K562 (cell line): ENCODE results near the gene MAP4K5. TPM values are rescaled to one million over a fixed set of nuclear protein-coding genes. Genes with fewer than 3 reads are reported as not detected.

ENCODE experiments used
- ATAC-seq: fragments of 200-7000 bp; cut with Tn5 transposase; 3 replicates; pipeline ENCODE4 v1.9.1; 2020; ENCODE audit warnings: moderate library complexity
- BruUV-seq: library from RNA; stranded (reverse); fragments of 400-500 nt; replicated peaks from 2 replicates; lab custom pipeline; 2021; lab: Mats Ljungman, UMichigan
- CTCF ChIA-PET: fragments of 300-600 bp; formaldehyde crosslinking; extraction: SDS; loops from one replicate; lab custom pipeline; 2021; ENCODE audit warnings: low intra/inter-chr PET ratio; lab: Yijun Ruan, JAX
- POLR2A ChIA-PET: fragments of 300-600, 350-650 bp; sonication (Branson Sonifier 250); formaldehyde crosslinking; extraction: SDS; loops from one replicate; lab custom pipeline; 2021; ENCODE audit warnings: antibody characterized with exemption, inconsistent platforms; lab: Yijun Ruan, JAX
- DNase-seq, 4 experiments: peaks; one replicate each; pipeline versions ENCODE4 v3.0.0 to v3.0.0-alpha.2; 2011 to 2018; ENCODE audit warnings: low spot score in 3 of 4, mixed read lengths in 3 of 4; ENCODE audit errors: extremely low read depth in 1 of 4
- FAIRE-seq: peaks from 2 replicates; lab custom pipeline; 2011; peaks lifted over from hg19 to GRCh38; lab: Jason Lieb, UNC
- H2AFZ ChIP-seq: 2 replicates; pipeline ENCODE4 v1.6.0; 2011; ENCODE audit warnings: low read depth, low read length, control low read depth, inconsistent platforms
- H3K27ac ChIP-seq: fragments of 200-600 bp; 3 replicates; pipeline ENCODE4 v1.8.0; 2011; ENCODE audit warnings: low read depth, mild to moderate bottlenecking, control low read depth, inconsistent platforms, low read length, moderate library complexity, mixed read lengths; ENCODE audit errors: extremely low read depth
- H3K27me3 ChIP-seq, 2 experiments: fragments of 300-600 bp in 1 of 2; 2 replicates in 1 of 2; 3 replicates in 1 of 2; pipeline versions ENCODE4 v1.6.0 to v1.8.0; 2011; ENCODE audit warnings: inconsistent platforms in 2 of 2, low read length in 2 of 2, mild to moderate bottlenecking in 1 of 2, mixed read lengths in 1 of 2, moderate library complexity in 1 of 2; ENCODE audit not compliant: control insufficient read depth in 2 of 2, insufficient read depth in 2 of 2
- H3K36me3 ChIP-seq: fragments of 300-600 bp; 3 replicates; pipeline ENCODE4 v1.8.0; 2011; ENCODE audit warnings: mild to moderate bottlenecking, low read length, inconsistent platforms; ENCODE audit not compliant: control insufficient read depth, insufficient read depth
- H3K4me1 ChIP-seq, 2 experiments: fragments of 200-600 bp in 1 of 2; replicated peaks in 1 of 2; 2 replicates in 1 of 2; 3 replicates in 1 of 2; pipeline versions ENCODE4 v1.5.1 to v1.8.0; 2011; ENCODE audit warnings: inconsistent platforms in 2 of 2, low read length in 2 of 2, mild to moderate bottlenecking in 1 of 2, mixed read lengths in 1 of 2, moderate library complexity in 1 of 2; ENCODE audit not compliant: control insufficient read depth in 2 of 2, insufficient read depth in 2 of 2
- H3K4me2 ChIP-seq: 2 replicates; pipeline ENCODE4 v1.6.1; 2011; ENCODE audit warnings: low read length, control low read depth, inconsistent platforms, mixed read lengths; ENCODE audit not compliant: insufficient read depth
- H3K4me3 ChIP-seq: fragments of 200-600 bp; sonication (generic), shearing (Covaris generic); 2 replicates; pipeline ENCODE4 v1.5.1; 2016; ENCODE audit warnings: control low read depth, inconsistent platforms
- H3K79me2 ChIP-seq: fragments of 200-600 bp; 3 replicates; pipeline ENCODE4 v1.8.0; 2011; ENCODE audit warnings: low read length, inconsistent platforms; ENCODE audit not compliant: control insufficient read depth, insufficient read depth
- H3K9ac ChIP-seq, 2 experiments: 2 replicates each; pipeline versions ENCODE4 v1.6.0 to v1.6.1; 2011; ENCODE audit warnings: low read depth in 2 of 2, low read length in 2 of 2, control low read depth in 1 of 2, inconsistent platforms in 1 of 2, mild to moderate bottlenecking in 1 of 2, mixed read lengths in 1 of 2; ENCODE audit not compliant: insufficient read depth in 1 of 2
- H3K9me1 ChIP-seq: one replicate; pipeline ENCODE4 v1.6.0; 2011; ENCODE audit warnings: inconsistent platforms, mild to moderate bottlenecking, low read length, moderate library complexity; ENCODE audit not compliant: control insufficient read depth, insufficient read depth
- H3K9me3 ChIP-seq: replicated peaks from 2 replicates; pipeline ENCODE4 v1.5.1; 2011; ENCODE audit warnings: low read depth, low read length, inconsistent platforms; ENCODE audit not compliant: control insufficient read depth, insufficient read depth
- H4K20me1 ChIP-seq: replicated peaks from 2 replicates; pipeline ENCODE4 v1.6.1; 2011; ENCODE audit warnings: low read length, inconsistent platforms, mixed read lengths; ENCODE audit not compliant: control insufficient read depth, insufficient read depth
- BRCA1 ChIP-seq, 2 experiments: fragments of 450-650 bp in 1 of 2; sonication (generic) in 1 of 2; formaldehyde crosslinking in 1 of 2; IDR thresholded peaks; 2 replicates each; pipeline versions ENCODE4 v1.5.0 to v1.6.1; 2017 to 2020; ENCODE audit warnings: mild to moderate bottlenecking in 1 of 2, missing genetic modification reagents in 1 of 2
- FOSL1 ChIP-seq: fragments of 200-800 bp; sonication (Bioruptor generic); conservative IDR thresholded peaks from 2 replicates; pipeline ENCODE4 v1.6.1; 2016; ENCODE audit warnings: missing genetic modification characterization, missing compliant biosample characterization
- FOXJ3 ChIP-seq: sonication (generic); formaldehyde crosslinking; IDR thresholded peaks from 2 replicates; pipeline ENCODE4 v1.4.0; 2020; ENCODE audit warnings: mild to moderate bottlenecking, missing genetic modification reagents
- GATAD2B ChIP-seq: fragments of 450-650 bp; IDR thresholded peaks from 2 replicates; pipeline ENCODE4 v1.6.1; 2017; ENCODE audit warnings: mild to moderate bottlenecking, borderline replicate concordance
- GTF2E2 ChIP-seq: fragments of 200-800 bp; sonication (Bioruptor generic); IDR thresholded peaks from 2 replicates; pipeline ENCODE4 v1.6.1; 2016; ENCODE audit warnings: missing genetic modification characterization, missing compliant biosample characterization
- HIVEP1 ChIP-seq: fragments of 250-450 bp; sonication (Bioruptor Pico); IDR thresholded peaks from 2 replicates; pipeline ENCODE4 v1.4.0; 2020; ENCODE audit warnings: mild to moderate bottlenecking
- KDM5B ChIP-seq: fragments of 200-600 bp; sonication (generic); IDR thresholded peaks from 2 replicates; pipeline ENCODE4 v1.6.1; 2012; ENCODE audit warnings: low read depth, mild to moderate bottlenecking, moderate library complexity, low read length, control low read depth, inconsistent platforms; ENCODE audit not compliant: insufficient replicate concordance
- RBM22 ChIP-seq: fragments of 200-400 bp; formaldehyde crosslinking; IDR thresholded peaks from 2 replicates; pipeline ENCODE4 v1.6.1; 2018; ENCODE audit warnings: low read length, low read depth; ENCODE audit not compliant: poor library complexity, severe bottlenecking
- ZFX ChIP-seq: sonication (generic); formaldehyde crosslinking; IDR thresholded peaks from 2 replicates; pipeline ENCODE4 v1.8.0; 2022; ENCODE audit warnings: mild to moderate bottlenecking, missing genetic modification reagents, moderate library complexity
- ZNF316 ChIP-seq: fragments of 450-650 bp; IDR thresholded peaks from 2 replicates; pipeline ENCODE4 v1.6.1; 2016
- in situ Hi-C: fragments of 300-500 bp; cut with MboI; formaldehyde crosslinking; loops from 4 replicates; pipeline ENCODE4 v1.15.0; 2018; ENCODE audit warnings: inconsistent platforms, mixed read lengths
- intact Hi-C: fragments of 100-400 bp; cut with micrococcal nuclease; formaldehyde crosslinking; loops from 2 replicates; pipeline ENCODE4 v1.14.2; 2022
- polyA plus RNA-seq, 8 experiments: library from polyadenylated mRNA; depleted of rRNA in 4 of 8; stranded (reverse) in 5 of 8; unstranded in 3 of 8; fragments of >200 nt; fragmentation: Nextera tagmentation in 2 of 8; fragmentation: Illumina TruSeq in 1 of 8; extraction: Ambion mirVana in 2 of 8; extraction: Trizol in 1 of 8; gene quantifications; 2 replicates each; pipeline versions ENCODE4 v1.2.1 to v1.2.3, GENCODE V29; 2011 to 2014; ENCODE audit warnings: inconsistent platforms in 1 of 8, missing spikeins in 1 of 8
- total RNA-seq, 7 experiments: library from RNA; depleted of rRNA in 6 of 7; stranded (reverse); fragments of >200 nt in 6 of 7; fragmentation: Illumina TruSeq in 2 of 7; extraction: Trizol in 2 of 7; gene quantifications; 2 replicates each; pipeline versions ENCODE4 v1.2.1 to v1.2.3, GENCODE V29; 2011 to 2021; ENCODE audit warnings: low replicate concordance in 1 of 7
- TF ChIP-seq, protein P1 (sequence below), 3 experiments: IDR thresholded peaks in 2 of 3; conservative IDR thresholded peaks in 1 of 3; 2 replicates each; pipeline ENCODE4 v1.5.1; 2011 to 2012; ENCODE audit warnings: low read length in 3 of 3, mild to moderate bottlenecking in 3 of 3, control low read depth in 2 of 3, improper control_type of control experiment in 1 of 3, inconsistent platforms in 1 of 3, low read depth in 1 of 3, mixed read lengths in 1 of 3, moderate library complexity in 1 of 3; ENCODE audit not compliant: insufficient read depth in 2 of 3

Gene MAP4K5
- total and polyA plus RNA-seq, 9 of the 15 experiments (the other 6 are each of a cell fraction or from before 2014, with no cell fraction given): 5.9 to 29.4 (median 18.0) TPM

DNA sequence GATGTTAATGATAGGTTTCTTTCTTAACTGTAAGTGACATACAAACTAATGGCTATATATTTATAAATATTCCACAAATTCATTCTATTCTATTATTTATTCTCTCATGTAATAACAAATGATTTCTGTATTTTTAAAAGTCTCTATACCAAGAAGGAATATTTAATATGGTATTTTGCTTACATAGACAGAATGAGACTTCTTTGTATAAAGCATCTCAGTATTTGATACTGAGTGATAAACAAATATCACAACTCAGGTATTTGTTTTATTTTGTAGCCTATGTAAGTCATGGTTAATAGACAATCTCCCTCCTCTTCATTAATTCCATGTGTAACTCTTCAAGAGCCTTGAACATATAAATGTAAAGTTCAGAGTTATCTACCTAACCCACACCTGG lies 45.6 kb upstream of the MAP4K5 start:
- ATAC-seq: no peak
- H3K27ac ChIP-seq: no peak overlapping the region
- CTCF ChIA-PET: no interaction called here
- no peak for FAIRE-seq
- no peak overlapping the region for H3K4me2 ChIP-seq
- no peaks in the 10 kb centered on the region for H3K36me3 ChIP-seq
- H3K4me3 ChIP-seq: no peak overlapping the region
- no peaks in the 10 kb centered on the region for H3K79me2 ChIP-seq
- no peaks in the 10 kb centered on the region for H3K27me3 ChIP-seq
- no peaks in the 10 kb centered on the region for H3K4me1 ChIP-seq
- in situ Hi-C loops: no loop called here
- DNase-seq: no peak
- no peaks in the 10 kb centered on the region for H3K9me1 ChIP-seq
- no peaks in the 10 kb centered on the region for H3K9me3 ChIP-seq
- H4K20me1 ChIP-seq: no peaks in the 10 kb centered on the region
- POLR2A ChIA-PET: no interaction called here
- no peak overlapping the region for H3K9ac ChIP-seq
- no TSS peak for BruUV-seq
- TF ChIP-seq KDM5B (no peak), ZNF316 (peak; percentile 39; the same call in 1 of the 2 replicates)
- TF ChIP-seq, all 486 proteins: peak for 1
- intact Hi-C loops: no loop called here
- H2AFZ ChIP-seq: no peak overlapping the region

DNA sequence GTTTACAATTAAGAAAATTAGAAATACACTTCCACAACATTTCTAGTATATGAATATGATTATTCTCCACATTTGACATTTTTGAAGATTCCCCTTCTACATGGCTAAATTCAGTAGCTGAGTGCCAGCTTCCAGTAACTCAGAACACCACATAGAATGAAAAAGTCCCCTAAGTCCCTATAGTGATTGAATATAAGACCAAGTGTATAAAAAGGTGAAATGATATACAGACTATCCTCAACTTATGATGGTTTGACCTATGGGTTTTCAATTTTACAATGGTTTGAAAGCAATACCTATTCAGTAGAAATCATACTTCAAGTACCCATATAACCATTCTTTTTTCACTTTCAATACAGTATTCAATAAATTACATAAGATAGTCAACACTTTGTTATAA lies 43.4 kb upstream of the MAP4K5 start:
- H3K9ac ChIP-seq: no peak overlapping the region
- H3K4me3 ChIP-seq: no peak overlapping the region
- H3K36me3 ChIP-seq: no peaks in the 10 kb centered on the region
- ChIA-PET CTCF (no interaction called here), POLR2A (no interaction called here)
- H3K79me2 ChIP-seq: no peaks in the 10 kb centered on the region
- in situ Hi-C loops: no loop called here
- H3K9me3 ChIP-seq: no peaks in the 10 kb centered on the region
- FAIRE-seq (no peak), DNase-seq (no peak), ATAC-seq (no peak)
- no peaks in the 10 kb centered on the region for H3K9me1 ChIP-seq
- intact Hi-C loops: no loop called here
- no peaks in the 10 kb centered on the region for H4K20me1 ChIP-seq
- TF ChIP-seq FOSL1 (tag) (no peak), GTF2E2 (tag) (no peak), FOXJ3 (CRISPR knock-in tag) (no peak), RBM22 (no peak), GATAD2B (no peak), BRCA1 (IDR thresholded peaks at IDR 0.05) (no peak), BRCA1 (CRISPR knock-in tag; IDR thresholded peaks at IDR 0.05) (no peak), HIVEP1 (CRISPR knock-in tag) (no peak), ZFX (no peak)
- TF ChIP-seq, protein P1, sequence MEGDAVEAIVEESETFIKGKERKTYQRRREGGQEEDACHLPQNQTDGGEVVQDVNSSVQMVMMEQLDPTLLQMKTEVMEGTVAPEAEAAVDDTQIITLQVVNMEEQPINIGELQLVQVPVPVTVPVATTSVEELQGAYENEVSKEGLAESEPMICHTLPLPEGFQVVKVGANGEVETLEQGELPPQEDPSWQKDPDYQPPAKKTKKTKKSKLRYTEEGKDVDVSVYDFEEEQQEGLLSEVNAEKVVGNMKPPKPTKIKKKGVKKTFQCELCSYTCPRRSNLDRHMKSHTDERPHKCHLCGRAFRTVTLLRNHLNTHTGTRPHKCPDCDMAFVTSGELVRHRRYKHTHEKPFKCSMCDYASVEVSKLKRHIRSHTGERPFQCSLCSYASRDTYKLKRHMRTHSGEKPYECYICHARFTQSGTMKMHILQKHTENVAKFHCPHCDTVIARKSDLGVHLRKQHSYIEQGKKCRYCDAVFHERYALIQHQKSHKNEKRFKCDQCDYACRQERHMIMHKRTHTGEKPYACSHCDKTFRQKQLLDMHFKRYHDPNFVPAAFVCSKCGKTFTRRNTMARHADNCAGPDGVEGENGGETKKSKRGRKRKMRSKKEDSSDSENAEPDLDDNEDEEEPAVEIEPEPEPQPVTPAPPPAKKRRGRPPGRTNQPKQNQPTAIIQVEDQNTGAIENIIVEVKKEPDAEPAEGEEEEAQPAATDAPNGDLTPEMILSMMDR (IDR thresholded peaks at IDR 0.05 in 2 of 3, conservative IDR thresholded peaks at IDR 0.05 in 1 of 3; ENCODE audit: insufficient read depth in 2 of 3, low read depth in 1 of 3, low read length in 3 of 3): no peak
- H3K27ac ChIP-seq: no peak overlapping the region
- BruUV-seq: no TSS peak
- H2AFZ ChIP-seq: no peak overlapping the region
- no peaks in the 10 kb centered on the region for H3K27me3 ChIP-seq
- H3K4me2 ChIP-seq: no peak overlapping the region
- no peaks in the 10 kb centered on the region for H3K4me1 ChIP-seq
